Ishikawa (cell line): ENCODE data around the gene ARAP1.

ENCODE experiments used
- CEBPB ChIP-seq: IDR thresholded peaks from 2 replicates; pipeline ENCODE4 v1.6.1; 2012
- CREB1 ChIP-seq: IDR thresholded peaks from 2 replicates; pipeline ENCODE4 v1.6.1; 2012; ENCODE audit warnings: low read depth
- EGR1 ChIP-seq: IDR thresholded peaks from 2 replicates; pipeline ENCODE4 v1.6.1; 2012
- EP300 ChIP-seq: IDR thresholded peaks from 2 replicates; pipeline ENCODE4 v1.6.1; 2012; ENCODE audit warnings: borderline replicate concordance
- FOXM1 ChIP-seq: IDR thresholded peaks from 2 replicates; pipeline ENCODE4 v1.6.1; 2012; ENCODE audit warnings: low read depth, borderline replicate concordance
- NFIC ChIP-seq: IDR thresholded peaks from 2 replicates; pipeline ENCODE4 v1.6.1; 2012
- RAD21 ChIP-seq: IDR thresholded peaks from 2 replicates; pipeline ENCODE4 v1.6.1; 2012; ENCODE audit warnings: low read depth
- TAF1 ChIP-seq: IDR thresholded peaks from 2 replicates; pipeline ENCODE4 v1.6.1; 2012; ENCODE audit warnings: low read depth, mild to moderate bottlenecking
- TCF12 ChIP-seq: IDR thresholded peaks from 2 replicates; pipeline ENCODE4 v1.6.1; 2012; ENCODE audit warnings: low read depth
- TEAD4 ChIP-seq: IDR thresholded peaks from 2 replicates; pipeline ENCODE4 v1.6.1; 2012
- YY1 ChIP-seq: IDR thresholded peaks from 2 replicates; pipeline ENCODE4 v1.6.1; 2012; ENCODE audit warnings: low read depth
- ZBTB7A ChIP-seq: IDR thresholded peaks from 2 replicates; pipeline ENCODE4 v1.6.1; 2012; ENCODE audit warnings: low read depth
- TF ChIP-seq, protein P1 (sequence below): IDR thresholded peaks from 2 replicates; pipeline ENCODE4 v1.6.1; 2012
- TF ChIP-seq, protein P2 (sequence below): IDR thresholded peaks from 2 replicates; pipeline ENCODE4 v1.6.1; 2012
- TF ChIP-seq, protein P3 (sequence below): IDR thresholded peaks from 2 replicates; pipeline ENCODE4 v1.6.1; 2012; ENCODE audit warnings: low read depth, mild to moderate bottlenecking

The ARAP1 gene

DNA sequence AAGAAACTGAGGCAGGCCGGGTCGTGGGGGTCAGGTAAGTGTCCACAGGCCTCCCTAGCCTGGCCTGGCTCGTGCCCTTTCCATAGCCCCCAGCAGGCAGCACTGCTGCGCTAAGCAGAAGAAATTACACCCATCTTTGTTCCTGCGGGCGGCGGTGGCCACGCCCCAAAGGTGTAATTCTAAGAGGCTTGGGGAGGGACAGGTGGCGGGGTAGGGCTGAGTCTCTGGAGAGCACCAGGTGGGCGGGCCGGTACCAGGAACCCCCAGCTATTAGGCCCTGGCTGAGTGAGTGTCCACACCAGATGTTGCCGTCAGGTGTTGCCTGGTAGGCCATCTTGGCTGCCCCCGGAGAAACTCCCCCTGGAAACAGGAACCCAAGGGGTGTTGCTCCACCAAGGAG is 12.3 kb upstream of the ARAP1 start:
- peak; percentile 74 for TF ChIP-seq RAD21
- TF ChIP-seq, protein P1, sequence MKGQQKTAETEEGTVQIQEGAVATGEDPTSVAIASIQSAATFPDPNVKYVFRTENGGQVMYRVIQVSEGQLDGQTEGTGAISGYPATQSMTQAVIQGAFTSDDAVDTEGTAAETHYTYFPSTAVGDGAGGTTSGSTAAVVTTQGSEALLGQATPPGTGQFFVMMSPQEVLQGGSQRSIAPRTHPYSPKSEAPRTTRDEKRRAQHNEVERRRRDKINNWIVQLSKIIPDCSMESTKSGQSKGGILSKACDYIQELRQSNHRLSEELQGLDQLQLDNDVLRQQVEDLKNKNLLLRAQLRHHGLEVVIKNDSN = no peak; the same call in 1 of the 2 replicates
- TF ChIP-seq, protein P2, sequence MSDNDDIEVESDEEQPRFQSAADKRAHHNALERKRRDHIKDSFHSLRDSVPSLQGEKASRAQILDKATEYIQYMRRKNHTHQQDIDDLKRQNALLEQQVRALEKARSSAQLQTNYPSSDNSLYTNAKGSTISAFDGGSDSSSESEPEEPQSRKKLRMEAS = no peak
- peak; percentile 37; the same call in 1 of the 2 replicates for TF ChIP-seq TCF12
- peak; percentile 78 for TF ChIP-seq YY1
- peak; percentile 14; the same call in 1 of the 2 replicates for TF ChIP-seq EGR1
- TF ChIP-seq, protein P3, sequence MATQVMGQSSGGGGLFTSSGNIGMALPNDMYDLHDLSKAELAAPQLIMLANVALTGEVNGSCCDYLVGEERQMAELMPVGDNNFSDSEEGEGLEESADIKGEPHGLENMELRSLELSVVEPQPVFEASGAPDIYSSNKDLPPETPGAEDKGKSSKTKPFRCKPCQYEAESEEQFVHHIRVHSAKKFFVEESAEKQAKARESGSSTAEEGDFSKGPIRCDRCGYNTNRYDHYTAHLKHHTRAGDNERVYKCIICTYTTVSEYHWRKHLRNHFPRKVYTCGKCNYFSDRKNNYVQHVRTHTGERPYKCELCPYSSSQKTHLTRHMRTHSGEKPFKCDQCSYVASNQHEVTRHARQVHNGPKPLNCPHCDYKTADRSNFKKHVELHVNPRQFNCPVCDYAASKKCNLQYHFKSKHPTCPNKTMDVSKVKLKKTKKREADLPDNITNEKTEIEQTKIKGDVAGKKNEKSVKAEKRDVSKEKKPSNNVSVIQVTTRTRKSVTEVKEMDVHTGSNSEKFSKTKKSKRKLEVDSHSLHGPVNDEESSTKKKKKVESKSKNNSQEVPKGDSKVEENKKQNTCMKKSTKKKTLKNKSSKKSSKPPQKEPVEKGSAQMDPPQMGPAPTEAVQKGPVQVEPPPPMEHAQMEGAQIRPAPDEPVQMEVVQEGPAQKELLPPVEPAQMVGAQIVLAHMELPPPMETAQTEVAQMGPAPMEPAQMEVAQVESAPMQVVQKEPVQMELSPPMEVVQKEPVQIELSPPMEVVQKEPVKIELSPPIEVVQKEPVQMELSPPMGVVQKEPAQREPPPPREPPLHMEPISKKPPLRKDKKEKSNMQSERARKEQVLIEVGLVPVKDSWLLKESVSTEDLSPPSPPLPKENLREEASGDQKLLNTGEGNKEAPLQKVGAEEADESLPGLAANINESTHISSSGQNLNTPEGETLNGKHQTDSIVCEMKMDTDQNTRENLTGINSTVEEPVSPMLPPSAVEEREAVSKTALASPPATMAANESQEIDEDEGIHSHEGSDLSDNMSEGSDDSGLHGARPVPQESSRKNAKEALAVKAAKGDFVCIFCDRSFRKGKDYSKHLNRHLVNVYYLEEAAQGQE = 0 out of 2 replicates have a peak, but pooled peaks have one; percentile 7
- TF ChIP-seq ZBTB7A = peak; percentile 82

DNA sequence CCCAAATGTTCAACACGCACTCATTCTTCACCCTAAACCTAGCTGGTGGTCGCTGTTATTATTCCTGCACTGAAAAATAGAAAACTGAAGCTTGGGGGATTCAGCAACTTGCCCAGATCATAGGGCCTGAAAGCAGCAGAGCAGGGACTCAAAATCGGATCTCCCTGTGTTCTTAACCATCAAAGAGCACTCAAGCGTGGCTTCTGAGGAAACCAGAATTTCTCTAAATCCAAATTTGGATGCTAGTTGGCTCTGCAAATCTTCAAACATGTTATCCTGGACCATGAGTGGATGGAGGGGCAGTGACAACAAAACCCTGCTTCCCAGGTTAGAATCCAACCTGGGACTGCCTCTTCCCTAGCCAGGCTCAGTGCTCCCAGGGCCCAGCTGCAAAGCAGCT is 11.6 kb upstream of the ARAP1 start:
- TF ChIP-seq EP300 = no peak
- TF ChIP-seq, protein P1 = no peak
- TF ChIP-seq CEBPB = no peak
- TF ChIP-seq YY1 = no peak
- TF ChIP-seq ZBTB7A = no peak
- no peak for TF ChIP-seq TCF12
- TF ChIP-seq CREB1 = no peak
- no peak for TF ChIP-seq FOXM1

DNA sequence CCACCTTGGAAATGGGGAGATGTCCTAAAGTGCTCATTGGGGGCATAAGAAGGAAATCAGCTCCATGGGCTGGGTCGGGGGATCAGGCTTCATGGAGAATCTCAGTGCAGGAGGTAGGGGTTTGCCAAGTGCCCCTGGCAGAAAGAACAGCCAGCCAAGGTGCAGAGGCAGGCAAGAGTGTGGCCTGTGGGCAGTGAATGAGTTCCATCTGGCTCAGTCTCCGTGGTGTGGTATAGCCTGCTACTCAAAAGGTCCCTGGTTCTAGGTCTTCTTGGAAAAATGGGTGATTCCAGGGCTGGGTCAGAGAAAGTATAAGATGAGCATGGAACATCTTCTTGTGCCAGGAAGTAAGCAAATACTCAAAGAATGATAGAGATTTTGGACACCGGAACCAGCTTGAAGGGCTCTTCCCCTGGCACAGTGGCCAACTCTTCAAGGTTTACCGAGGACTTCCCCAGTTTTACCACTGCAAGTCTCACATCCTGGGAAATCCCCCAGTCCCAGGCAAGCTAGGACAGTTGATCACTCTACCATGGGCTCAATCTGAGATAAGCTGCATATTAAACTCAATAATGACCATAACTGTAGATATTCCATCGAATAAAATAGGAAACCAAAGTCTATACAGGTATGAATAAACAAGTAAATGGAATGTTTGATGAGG is 10.6 kb upstream of the ARAP1 start:
- TF ChIP-seq, protein P3 = no peak
- no peak for TF ChIP-seq EGR1

DNA sequence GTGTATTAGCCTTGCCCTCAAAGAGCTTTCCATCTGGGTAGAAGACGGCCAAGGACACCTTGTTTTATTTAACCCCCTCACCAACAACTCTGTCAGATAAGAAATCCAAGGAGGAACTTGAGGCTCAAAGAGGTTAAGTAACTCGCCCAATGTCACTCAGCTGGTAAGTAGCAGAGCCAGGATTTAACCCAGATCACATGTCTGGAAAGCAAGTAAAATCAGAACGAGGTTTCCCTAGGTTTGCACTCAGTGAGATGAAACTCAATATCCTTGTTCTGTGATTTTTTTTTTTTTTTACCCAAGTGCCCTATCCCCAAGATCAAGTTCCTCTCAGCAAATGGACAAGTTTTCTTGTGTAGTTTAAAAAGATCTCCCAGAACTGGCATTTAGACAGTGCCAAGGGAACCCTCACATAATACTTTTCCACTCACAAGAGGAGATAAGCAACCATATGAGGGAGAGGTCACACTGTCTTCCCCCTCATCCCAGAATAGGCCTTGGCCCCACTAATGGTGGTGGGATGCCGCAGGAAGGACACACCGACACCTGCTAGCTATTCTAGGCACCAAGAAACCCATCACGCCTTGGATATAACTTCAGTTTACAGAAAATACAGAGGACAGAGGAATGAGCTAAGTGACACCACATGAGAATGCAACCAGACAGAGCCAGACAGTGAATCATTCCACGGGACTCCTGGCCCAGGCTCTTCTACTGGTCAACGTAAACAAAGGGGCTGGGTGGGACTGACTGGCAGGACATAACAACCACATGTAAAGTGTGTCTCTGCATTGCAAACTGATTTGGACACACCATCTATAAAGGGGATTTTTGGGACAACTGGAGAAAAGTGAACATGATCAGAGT is 8.6 kb upstream of the ARAP1 start:
- TF ChIP-seq, protein P2 = no peak
- no peak for TF ChIP-seq TAF1
- no peak for TF ChIP-seq EP300
- no peak for TF ChIP-seq CEBPB
- no peak for TF ChIP-seq NFIC
- no peak for TF ChIP-seq TCF12
- no peak for TF ChIP-seq RAD21
- TF ChIP-seq TEAD4 = no peak
- TF ChIP-seq, protein P3 = no peak
- no peak for TF ChIP-seq EGR1
- TF ChIP-seq, protein P1 = no peak
- TF ChIP-seq YY1 = no peak
- TF ChIP-seq CREB1 = no peak
- no peak for TF ChIP-seq FOXM1
- TF ChIP-seq ZBTB7A = no peak
